PC-9 (cell line): ENCODE measurements around the gene RPS2.

Source experiments
- EZH2 ChIP-seq: fragments of 200-600 bp; sonication (generic); IDR thresholded peaks from 2 replicates; pipeline ENCODE4 v1.8.0; 2017; ENCODE audit warnings: antibody characterized with exemption, low read depth
- TF ChIP-seq, protein P1 (sequence below): fragments of 200-600 bp; sonication (generic); conservative IDR thresholded peaks from 2 replicates; pipeline ENCODE4 v1.6.1; 2017; ENCODE audit warnings: mixed run types, antibody characterized with exemption, mild to moderate bottlenecking, moderate library complexity

DNA sequence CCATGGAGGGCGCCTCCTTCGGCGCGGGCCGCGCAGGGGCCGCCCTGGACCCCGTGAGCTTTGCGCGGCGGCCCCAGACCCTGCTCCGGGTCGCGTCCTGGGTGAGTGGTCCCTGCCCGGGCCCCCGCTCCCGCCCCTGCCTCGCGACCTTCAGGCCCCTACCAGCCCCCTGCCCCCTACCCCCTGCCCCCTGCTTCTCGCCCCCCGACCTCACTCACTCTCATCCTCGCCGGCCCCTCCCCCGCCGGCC is 25.4 kb upstream of the RPS2 start:
- TF ChIP-seq, protein P1, sequence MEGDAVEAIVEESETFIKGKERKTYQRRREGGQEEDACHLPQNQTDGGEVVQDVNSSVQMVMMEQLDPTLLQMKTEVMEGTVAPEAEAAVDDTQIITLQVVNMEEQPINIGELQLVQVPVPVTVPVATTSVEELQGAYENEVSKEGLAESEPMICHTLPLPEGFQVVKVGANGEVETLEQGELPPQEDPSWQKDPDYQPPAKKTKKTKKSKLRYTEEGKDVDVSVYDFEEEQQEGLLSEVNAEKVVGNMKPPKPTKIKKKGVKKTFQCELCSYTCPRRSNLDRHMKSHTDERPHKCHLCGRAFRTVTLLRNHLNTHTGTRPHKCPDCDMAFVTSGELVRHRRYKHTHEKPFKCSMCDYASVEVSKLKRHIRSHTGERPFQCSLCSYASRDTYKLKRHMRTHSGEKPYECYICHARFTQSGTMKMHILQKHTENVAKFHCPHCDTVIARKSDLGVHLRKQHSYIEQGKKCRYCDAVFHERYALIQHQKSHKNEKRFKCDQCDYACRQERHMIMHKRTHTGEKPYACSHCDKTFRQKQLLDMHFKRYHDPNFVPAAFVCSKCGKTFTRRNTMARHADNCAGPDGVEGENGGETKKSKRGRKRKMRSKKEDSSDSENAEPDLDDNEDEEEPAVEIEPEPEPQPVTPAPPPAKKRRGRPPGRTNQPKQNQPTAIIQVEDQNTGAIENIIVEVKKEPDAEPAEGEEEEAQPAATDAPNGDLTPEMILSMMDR, result no peak
- TF ChIP-seq EZH2, result no peak
